Endometrium (tissue), 2 donors: Measurements from ENCODE around the gene RACGAP1.

Experiments used
- FAIRE-seq: peaks from 2 replicates; lab custom pipeline; 2012; peaks lifted over from hg19 to GRCh38; lab: Jason Lieb, UNC
- donor health status: control.
- donor health status: control.

The RACGAP1 gene

GRCh38 chr12:49954863-49955830 is 70.1 kb downstream of the RACGAP1 start:
- FAIRE-seq = no peak

- no peak for FAIRE-seq
Measured at GRCh38 chr12:49953961-49954846, 71.1 kb downstream of the RACGAP1 start.

GRCh38 chr12:49953151-49953550 is 72.1 kb downstream of the RACGAP1 start:
- no peak for FAIRE-seq

GRCh38 chr12:49952391-49953055 is 72.8 kb downstream of the RACGAP1 start:
- no peak for FAIRE-seq

GRCh38 chr12:49951411-49952240 is 73.7 kb downstream of the RACGAP1 start:
- no peak for FAIRE-seq

GRCh38 chr12:49950273-49951251 is 74.7 kb downstream of the RACGAP1 start, which contains the start of gene AQP2:
AQP2 (plus strand) TSS chr12:49950737; CDS start chr12:49950831, 94 bp downstream.
- FAIRE-seq = no peak

GRCh38 chr12:49949866-49950265 is 75.4 kb downstream of the RACGAP1 start:
- no peak for FAIRE-seq

GRCh38 chr12:49948866-49949845 is 76.1 kb downstream of the RACGAP1 start:
- FAIRE-seq = no peak

GRCh38 chr12:49947593-49948226 is 77.6 kb downstream of the RACGAP1 start:
- FAIRE-seq = no peak

GRCh38 chr12:49946497-49946896 is 78.8 kb downstream of the RACGAP1 start:
- no peak for FAIRE-seq

GRCh38 chr12:49946086-49946485 is 79.2 kb downstream of the RACGAP1 start:
- FAIRE-seq = no peak

- no peak for FAIRE-seq
Measured at GRCh38 chr12:49945394-49946080, 79.8 kb downstream of the RACGAP1 start.

- no peak for FAIRE-seq
Measured at GRCh38 chr12:49944718-49945117, 80.6 kb downstream of the RACGAP1 start.

GRCh38 chr12:49944046-49944445 is 81.2 kb downstream of the RACGAP1 start:
- FAIRE-seq = no peak

GRCh38 chr12:49943625-49943960 is 81.7 kb downstream of the RACGAP1 start:
- FAIRE-seq = no peak

- no peak for FAIRE-seq
Measured at GRCh38 chr12:49942921-49943624, 82.2 kb downstream of the RACGAP1 start.

GRCh38 chr12:49942512-49942893 is 82.8 kb downstream of the RACGAP1 start:
- no peak for FAIRE-seq
